Globus pallidus (tissue), 1 donor: ENCODE data around the gene OST4.

Experiments
- DNase-seq: peaks from one replicate; pipeline ENCODE4 v3.0.0-alpha.2; 2015; ENCODE audit warnings: low spot score

The OST4 gene

DNA sequence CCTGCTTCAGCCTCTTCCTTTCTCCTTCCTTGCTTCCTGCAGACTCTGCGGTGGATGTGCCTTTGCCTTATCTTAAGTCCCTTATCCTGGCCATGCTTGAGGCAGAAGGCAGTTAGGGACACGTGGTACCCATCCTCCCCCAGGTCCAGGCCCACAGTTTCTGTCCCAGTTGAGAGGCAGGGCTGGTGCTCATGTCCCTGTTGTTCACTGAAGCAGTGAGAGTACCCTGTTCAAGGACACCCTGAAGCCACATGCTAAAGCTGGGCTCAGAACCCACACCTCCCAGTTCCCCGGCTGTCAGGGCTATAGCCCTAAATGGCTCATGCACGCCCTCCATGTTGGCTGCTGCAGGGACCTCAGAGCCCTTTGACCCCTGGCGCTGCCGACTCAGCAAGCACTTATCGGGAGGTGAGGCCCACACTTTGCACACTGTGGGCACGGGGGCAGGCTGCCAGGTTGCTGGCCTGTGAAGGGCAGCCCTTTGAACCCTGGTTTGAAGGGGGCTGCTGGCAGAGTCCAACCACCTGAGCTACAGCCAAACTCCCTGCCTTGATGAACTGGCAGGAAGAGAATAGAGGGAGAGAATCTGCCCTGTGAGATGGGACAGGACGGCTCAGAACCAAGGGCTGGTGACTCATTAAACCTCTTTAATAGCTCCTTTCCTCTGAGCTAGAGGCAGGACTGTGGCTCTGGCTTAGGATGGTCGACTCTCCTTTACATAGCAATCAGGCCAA, 21.4 kb upstream of the OST4 start:
- no peak for DNase-seq

DNA sequence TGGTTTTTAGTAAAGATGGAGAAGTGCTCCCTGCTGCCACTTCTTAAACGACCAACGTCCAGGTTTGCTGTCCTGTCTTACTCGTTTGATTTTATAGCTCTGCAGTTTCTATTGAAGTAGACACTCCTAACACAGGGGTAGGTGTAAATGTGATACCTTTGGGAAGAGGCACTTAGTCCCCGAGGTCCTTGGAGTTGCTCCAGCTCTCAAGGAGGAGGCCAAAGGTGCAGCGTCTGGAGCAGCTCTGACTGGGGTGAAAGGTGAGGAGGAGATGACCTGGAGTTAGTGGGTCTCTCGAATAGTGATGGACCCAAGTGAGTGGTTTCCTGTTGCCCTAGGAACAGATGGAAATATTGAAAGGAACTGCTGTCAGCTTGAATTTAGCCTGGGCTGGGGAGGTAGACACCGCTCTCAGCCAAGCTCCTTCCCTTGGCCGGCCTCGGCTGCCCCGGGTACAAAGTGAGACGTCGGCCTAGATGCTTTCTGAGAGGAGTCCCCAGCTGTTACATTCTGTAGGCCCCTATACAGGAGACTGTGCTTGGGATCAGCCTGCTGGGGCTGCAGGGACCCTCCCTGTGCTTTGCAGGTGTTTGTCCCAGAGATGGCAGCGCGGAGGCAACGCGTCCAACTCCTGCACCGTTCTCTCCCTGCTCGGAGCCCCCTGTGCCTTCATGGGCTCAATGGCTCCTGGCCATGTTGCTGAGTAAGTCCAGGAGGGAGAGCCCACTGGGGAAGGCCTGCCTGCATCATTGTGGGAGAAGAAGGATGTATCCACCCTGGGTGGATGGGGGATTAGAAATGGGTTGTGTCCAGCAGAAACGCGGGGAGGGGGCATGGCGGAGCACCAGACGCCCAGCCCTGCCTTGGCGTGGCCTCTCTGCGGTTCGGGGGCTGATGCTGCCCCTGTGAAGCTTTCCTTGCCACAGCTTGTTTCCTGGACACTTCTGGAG, 20.6 kb upstream of the OST4 start:
- no peak for DNase-seq

DNA sequence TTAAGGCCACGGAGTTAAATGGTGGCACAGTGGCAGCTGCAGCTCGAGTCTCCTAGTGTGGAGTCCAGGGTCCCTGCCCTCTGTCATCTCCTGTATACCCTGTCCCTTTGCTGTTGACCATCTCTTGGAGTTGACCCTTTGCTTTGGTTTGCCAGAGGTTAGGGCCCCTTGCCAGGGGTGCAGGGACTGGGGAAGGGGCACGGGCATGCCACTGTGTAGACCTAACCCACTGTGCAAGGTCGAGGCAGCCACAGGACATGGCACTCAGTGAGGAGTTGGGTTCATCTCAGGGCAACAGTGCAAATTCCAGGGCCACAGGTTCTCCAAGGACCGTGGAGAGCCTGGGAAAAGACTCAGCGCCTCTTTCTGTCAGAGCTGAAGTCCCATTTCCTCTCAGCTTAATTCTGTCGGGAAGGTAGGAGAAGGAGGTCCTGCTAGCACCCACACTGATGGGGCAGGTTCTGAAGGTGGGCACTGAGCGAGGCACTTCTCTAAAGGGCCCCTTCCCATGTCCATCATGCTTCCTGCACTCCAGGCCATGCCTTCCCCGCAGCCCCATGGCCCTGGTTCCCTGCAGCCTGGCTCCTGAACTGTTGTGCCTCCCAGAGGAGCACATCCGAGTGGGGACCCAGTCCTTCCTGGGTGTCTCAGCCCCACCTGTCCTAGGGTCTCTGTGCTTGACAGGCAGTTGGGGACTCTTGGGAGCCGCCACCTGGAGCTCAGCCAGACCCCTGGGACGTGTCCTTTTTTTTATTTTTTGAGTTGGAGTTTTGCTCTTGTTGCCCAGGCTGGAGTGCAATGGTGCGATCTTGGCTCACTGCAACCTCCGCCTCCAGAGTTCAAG, 17.9 kb upstream of the OST4 start:
- no peak for DNase-seq

DNA sequence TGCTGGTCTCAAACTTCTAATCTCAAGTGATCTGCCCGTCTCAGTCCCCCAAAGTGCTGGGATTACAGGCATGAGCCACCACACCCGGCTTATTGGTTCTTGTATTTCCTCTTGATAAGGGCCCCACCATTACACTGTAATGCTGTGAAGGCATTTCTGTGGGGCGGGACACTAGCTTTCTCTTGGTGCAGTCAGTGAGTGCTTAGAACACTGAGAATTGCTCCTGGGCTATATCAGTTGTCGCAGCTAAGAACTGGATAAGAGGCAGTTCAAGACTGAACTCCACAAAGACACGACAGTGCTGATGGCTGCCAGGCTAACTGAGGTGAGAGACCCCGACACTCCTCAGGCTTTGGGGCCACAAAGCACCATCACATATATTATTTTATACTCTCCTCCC, 17.2 kb upstream of the OST4 start:
- no peak for DNase-seq

DNA sequence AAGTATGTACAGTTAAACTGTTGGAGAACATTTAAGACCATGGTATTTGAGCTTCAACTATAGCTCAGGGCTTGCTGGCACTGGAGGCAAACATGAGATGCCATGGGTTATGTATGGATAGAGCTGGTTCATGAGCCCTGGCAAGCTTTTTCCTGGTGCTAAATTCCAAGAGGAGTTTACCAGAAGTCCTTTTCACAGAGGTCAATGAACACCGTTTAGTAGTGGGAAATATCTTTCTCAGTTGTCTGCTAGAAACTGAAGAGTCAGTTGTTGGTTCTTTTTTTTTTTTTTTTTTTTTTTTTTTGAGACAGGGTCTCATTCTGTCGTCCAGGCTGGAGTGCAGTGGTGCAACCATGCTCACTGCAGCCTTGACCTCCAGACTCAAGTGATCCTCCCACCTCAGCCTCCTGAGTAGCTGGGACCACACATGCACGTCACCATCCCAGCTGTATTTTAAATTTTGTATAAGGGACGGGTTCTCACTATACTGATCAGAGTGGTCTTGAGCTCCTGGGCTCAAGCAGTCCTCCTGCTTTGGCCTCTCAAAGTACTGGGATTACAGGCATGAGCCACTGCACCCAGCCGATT, 16.5 kb upstream of the OST4 start:
- no peak for DNase-seq

DNA sequence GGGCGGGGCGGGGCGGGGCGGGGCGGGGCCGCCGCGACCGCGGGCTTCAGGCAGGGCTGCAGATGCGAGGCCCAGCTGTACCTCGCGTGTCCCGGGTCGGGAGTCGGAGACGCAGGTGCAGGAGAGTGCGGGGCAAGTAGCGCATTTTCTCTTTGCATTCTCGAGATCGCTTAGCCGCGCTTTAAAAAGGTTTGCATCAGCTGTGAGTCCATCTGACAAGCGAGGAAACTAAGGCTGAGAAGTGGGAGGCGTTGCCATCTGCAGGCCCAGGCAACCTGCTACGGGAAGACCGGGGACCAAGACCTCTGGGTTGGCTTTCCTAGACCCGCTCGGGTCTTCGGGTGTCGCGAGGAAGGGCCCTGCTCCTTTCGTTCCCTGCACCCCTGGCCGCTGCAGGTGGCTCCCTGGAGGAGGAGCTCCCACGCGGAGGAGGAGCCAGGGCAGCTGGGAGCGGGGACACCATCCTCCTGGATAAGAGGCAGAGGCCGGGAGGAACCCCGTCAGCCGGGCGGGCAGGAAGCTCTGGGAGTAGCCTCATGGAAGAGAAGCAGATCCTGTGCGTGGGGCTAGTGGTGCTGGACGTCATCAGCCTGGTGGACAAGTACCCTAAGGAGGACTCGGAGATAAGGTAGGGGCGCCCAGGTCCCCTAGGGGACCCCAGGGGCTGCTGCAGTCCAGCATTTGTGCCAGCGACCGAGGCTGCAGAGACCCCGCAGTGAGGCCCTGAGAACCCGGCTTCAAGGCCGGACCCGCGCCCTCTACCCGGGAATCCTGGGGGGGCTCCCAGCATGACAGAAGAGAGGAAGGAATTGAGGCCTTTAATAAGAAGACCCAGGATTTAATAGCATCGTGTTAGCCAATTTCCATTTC, 15.5 kb upstream of the OST4 start, which contains the start of gene KHK:
Gene KHK, plus strand, starts transcription at position 49 of the 870 bp plus-strand sequence. Its CDS starts 488 bp downstream, at position 537.
- DNase-seq, result no peak

GRCh38 chr2:27086090-27086723, 14.8 kb upstream of the OST4 start:
- DNase-seq, result peak; percentile 95

DNA sequence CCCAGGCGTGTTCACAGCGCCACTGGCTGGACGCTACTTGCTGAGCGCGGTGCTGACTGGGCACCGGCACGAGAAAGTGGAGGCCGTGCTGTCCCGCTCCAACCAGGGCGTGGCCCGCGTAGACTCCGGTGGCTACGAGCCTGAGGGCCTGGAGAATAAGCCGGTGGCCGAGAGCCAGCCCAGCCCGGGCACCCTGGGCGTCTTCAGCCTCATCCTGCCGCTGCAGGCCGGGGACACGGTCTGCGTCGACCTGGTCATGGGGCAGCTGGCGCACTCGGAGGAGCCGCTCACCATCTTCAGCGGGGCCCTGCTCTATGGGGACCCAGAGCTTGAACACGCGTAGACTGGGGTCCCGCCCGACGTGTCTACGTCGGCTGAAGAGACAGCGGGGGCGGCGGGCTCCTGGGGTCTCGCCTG, 14.2 kb upstream of the OST4 start:
- DNase-seq, result peak; percentile 78

DNA sequence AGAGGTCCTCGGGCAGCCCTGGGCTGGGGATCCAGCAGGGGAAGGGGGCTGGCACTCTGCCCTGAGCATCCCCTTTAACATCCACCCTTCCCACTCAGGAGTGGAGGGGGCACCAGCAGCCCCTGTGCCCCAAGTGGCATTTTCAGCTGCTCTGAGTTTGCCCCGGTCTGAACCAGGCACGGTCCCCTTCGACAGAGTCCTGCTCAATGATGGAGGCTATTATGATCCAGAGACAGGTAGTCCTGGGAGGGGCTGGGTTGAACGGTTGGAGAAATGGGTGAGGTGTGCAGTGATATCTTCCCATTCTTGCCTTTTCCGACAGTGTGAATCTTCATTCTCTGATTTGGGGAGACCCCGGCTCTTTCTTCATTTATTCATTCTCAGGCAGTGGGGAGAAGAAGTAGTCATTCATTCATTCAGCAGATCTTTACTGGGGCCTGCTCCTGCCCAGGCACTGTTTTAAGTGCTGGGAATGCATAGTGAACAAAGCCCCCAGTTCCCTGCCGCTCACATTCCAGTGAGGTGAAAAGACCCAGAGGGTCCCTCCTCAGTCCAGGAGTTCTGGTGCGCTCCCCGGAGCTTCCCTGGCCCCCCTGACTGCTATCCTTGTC, 13.7 kb upstream of the OST4 start:
- no peak for DNase-seq

DNA sequence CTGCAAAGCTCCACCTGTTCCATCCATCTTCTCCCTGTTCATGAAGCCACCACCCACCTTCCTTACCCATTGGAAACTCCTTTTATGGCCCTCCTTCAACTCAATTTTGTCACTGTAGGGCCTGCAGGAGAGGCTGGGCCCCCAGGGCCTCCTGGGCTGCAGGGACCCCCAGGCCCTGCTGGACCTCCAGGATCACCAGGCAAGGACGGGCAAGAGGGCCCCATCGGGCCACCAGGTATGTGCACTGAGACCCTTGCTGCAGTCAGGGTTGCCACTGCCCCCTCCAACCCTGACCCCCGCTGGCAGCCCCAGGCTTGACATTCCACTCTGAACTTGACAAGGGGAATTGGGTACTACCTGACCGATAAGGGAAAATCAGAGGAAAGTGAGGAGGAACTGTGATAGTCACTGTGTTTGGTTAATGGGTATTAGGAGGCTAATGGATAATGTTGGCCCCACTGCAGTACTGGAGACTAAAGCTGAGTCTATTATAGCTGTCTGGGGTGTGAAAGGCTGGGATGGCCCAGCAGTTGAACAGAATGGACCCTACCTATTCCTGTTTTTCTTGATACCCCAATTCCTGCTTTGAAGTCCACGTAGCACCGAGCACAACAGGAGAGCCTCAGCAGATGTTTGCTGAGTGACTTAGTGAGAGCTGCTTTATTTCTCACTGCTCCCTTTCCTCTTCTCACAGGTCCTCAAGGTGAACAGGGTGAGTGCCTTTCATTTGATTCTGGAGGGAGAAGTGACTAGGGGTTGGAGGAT, 13.0 kb upstream of the OST4 start:
- DNase-seq, result no peak

DNA sequence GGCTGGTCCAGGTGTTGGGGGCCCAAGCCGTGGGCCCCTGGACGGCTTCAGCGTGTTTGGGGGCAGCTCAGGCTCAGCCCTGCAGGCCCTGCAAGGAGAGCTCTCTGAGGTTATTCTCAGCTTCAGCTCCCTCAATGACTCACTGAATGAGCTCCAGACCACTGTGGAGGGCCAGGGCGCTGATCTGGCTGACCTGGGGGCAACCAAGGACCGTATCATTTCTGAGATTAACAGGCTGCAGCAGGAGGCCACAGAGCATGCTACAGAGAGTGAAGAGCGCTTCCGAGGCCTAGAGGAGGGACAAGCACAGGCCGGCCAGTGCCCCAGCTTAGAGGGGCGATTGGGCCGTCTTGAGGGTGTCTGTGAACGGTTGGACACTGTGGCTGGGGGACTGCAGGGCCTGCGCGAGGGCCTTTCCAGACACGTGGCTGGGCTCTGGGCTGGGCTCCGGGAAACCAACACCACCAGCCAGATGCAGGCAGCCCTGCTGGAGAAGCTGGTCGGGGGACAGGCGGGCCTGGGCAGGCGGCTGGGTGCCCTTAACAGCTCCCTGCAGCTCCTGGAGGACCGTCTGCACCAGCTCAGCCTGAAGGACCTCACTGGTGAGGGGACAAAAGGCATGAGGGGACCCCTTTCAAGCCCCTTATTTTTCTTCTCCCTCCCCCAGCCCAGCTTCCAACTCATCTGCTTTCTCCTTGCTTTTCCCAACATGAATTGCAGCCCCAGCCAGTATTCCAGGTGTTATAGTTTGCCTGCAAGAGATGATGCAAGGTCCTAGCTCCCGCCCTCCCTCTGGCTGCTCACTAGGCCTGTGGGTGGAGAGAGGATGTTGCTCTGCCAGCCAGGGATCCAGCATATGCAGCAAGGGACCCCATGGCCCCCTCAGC, 12.2 kb upstream of the OST4 start:
- no peak for DNase-seq

- DNase-seq, result no peak
Observed at GRCh38 chr2:27082773-27083409, 11.4 kb upstream of the OST4 start.

GRCh38 chr2:27081984-27082772, 10.7 kb upstream of the OST4 start:
- no peak for DNase-seq

DNA sequence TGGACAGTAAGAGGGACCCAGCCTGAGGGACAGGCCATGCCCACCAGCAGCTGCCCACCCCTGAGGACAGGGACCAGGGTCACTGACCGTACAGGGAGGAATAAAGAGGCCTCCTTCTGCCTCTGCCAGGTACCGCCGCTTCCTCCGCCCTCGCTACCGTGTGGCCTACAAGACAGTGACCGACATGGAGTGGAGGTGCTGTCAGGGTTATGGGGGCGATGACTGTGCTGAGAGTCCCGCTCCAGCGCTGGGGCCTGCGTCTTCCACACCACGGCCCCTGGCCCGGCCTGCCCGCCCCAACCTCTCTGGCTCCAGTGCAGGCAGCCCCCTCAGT, 9.1 kb upstream of the OST4 start:
- DNase-seq, result no peak

DNA sequence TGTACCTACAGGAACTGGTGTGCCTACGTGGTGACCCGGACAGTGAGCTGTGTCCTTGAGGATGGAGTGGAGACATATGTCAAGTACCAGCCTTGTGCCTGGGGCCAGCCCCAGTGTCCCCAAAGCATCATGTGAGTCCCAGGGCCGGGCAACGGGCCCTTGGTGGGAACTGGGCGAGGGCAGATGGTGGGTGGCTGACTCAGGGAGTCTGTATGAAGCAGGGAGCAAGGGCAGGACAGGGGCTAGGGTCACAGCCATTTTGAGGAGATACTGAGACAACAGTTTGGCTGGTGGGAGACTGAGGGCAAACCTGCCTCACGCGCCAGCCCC, 8.7 kb upstream of the OST4 start:
- no peak for DNase-seq

DNA sequence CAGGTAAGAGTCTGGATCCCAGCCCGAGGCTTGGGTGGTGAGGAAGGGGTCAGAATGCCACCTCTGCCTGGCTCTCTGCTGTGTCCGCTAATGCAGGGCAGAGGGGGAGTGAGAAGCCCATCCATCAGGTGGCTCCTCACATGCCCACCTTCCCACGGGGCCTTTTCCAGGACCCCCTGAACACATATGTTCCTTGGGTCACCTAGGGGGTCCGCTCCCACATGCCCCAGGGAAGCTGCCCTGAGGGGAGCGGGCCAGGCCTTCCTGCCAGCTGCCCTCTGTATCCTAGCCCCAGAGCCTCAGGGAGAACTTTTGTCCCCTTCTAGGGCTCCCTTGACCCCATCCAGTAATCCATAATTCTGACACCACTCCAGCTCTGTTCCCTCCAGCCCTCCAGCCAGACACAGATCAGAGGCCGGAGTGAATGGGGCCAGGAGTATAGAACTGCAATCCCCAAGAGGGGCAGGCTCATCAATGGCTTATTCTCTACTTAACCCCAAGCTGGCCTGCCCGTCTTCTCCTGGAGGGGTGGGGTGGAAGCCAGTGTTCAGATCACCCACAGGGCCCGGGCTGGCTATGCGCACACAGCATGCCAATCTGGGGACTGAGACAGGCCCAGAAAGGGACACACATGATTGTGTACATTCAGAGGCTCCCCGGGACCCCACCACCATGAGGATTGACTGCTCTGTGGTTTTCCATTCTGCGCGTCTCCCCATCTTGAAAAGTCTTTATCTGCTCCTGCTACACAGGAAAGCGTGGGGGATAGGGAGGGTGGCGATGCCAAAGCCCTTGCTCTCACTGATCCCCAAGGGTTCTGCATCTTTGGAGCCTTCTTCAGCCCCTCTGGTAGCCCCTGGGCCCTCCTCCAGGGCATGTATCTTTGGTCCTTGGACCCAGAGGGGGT, 8.0 kb upstream of the OST4 start:
- no peak for DNase-seq
